ENCODE measurements around the gene FAM43B.
"Not testable (repeated sequence)": the region's sequence is repeated elsewhere in the genome, so short reads cannot be mapped to it uniquely, and the experiment has no call there.

FAM43B gene

GRCh38 chr1:20507564-20508410 lies 44.6 kb upstream of the FAM43B start, which contains the start of gene MUL1:
Gene MUL1, minus strand, starts transcription at chr1:20508151. Its CDS starts 127 bp downstream, at chr1:20508024.
- Histone ChIP-seq H4K20me1 (ENCODE audit: insufficient read depth, low read length) (no peaks in the 10 kb centered on the region), H2AFZ (ENCODE audit: low read depth, low read length) (no peak within 1 kb of the TSS), H3K4me1 (ENCODE audit: insufficient read depth, low read length) (no peaks in the 10 kb centered on the region), H3K4me3 (ENCODE audit: low read depth in 1 of 2, low read length in 2 of 2) (no peak within 1 kb of the TSS), H3K79me2 (ENCODE audit: insufficient read depth, low read length) (no peaks in the 10 kb centered on the region), H3K9me3 (ENCODE audit: insufficient read depth, low read length, severe bottlenecking) (no peaks in the 10 kb centered on the region), H3K27ac (ENCODE audit: low read length) (no peak within 1 kb of the TSS), H3K36me3 (ENCODE audit: insufficient read depth, low read length) (no peaks in the 10 kb centered on the region), H3K4me2 (ENCODE audit: insufficient read depth, low read length) (no peak within 1 kb of the TSS), H3K27me3 (ENCODE audit: insufficient read depth, low read length, poor library complexity) (peaks cover 20% of the 10 kb centered on the region), H3K9ac (ENCODE audit: low read depth, low read length) (no peak within 1 kb of the TSS)
- no peak for ATAC-seq (ENCODE audit: insufficient read depth, low read depth)
- no peak for DNase-seq
- TF ChIP-seq EZH2 (IDR thresholded peaks at IDR 0.05; ENCODE audit: borderline replicate concordance, low read depth, low read length, severe bottlenecking) = no peak
- no peak for TF ChIP-seq CTCF (IDR thresholded peaks at IDR 0.05; ENCODE audit: borderline replicate concordance, extremely low read depth, low read length, poor library complexity, severe bottlenecking)

- no peak overlapping the region for H3K4me2 ChIP-seq (ENCODE audit: insufficient read depth, low read length)
- peaks cover 14% of the 10 kb centered on the region for H3K27me3 ChIP-seq (ENCODE audit: insufficient read depth, low read length, poor library complexity)
- TF ChIP-seq CTCF (IDR thresholded peaks at IDR 0.05; ENCODE audit: borderline replicate concordance, extremely low read depth, low read length, poor library complexity, severe bottlenecking) (no peak), EZH2 (IDR thresholded peaks at IDR 0.05; ENCODE audit: borderline replicate concordance, low read depth, low read length, severe bottlenecking) (no peak)
- no peak overlapping the region for H3K9ac ChIP-seq (ENCODE audit: low read depth, low read length)
- no peaks in the 10 kb centered on the region for H3K36me3 ChIP-seq (ENCODE audit: insufficient read depth, low read length)
- no peak overlapping the region for H3K27ac ChIP-seq (ENCODE audit: low read length)
- H3K4me3 ChIP-seq (ENCODE audit: low read depth in 1 of 2, low read length in 2 of 2) = no peak overlapping the region
- no peaks in the 10 kb centered on the region for H3K79me2 ChIP-seq (ENCODE audit: insufficient read depth, low read length)
- DNase-seq (no peak), ATAC-seq (ENCODE audit: insufficient read depth, low read depth) (no peak)
- H2AFZ ChIP-seq (ENCODE audit: low read depth, low read length) = no peak overlapping the region
- no peaks in the 10 kb centered on the region for H3K9me3 ChIP-seq (ENCODE audit: insufficient read depth, low read length, severe bottlenecking)
- no peaks in the 10 kb centered on the region for H4K20me1 ChIP-seq (ENCODE audit: insufficient read depth, low read length)
- no peaks in the 10 kb centered on the region for H3K4me1 ChIP-seq (ENCODE audit: insufficient read depth, low read length)
Observed at GRCh38 chr1:20508411-20508771, 44.0 kb upstream of the FAM43B start.

DNA sequence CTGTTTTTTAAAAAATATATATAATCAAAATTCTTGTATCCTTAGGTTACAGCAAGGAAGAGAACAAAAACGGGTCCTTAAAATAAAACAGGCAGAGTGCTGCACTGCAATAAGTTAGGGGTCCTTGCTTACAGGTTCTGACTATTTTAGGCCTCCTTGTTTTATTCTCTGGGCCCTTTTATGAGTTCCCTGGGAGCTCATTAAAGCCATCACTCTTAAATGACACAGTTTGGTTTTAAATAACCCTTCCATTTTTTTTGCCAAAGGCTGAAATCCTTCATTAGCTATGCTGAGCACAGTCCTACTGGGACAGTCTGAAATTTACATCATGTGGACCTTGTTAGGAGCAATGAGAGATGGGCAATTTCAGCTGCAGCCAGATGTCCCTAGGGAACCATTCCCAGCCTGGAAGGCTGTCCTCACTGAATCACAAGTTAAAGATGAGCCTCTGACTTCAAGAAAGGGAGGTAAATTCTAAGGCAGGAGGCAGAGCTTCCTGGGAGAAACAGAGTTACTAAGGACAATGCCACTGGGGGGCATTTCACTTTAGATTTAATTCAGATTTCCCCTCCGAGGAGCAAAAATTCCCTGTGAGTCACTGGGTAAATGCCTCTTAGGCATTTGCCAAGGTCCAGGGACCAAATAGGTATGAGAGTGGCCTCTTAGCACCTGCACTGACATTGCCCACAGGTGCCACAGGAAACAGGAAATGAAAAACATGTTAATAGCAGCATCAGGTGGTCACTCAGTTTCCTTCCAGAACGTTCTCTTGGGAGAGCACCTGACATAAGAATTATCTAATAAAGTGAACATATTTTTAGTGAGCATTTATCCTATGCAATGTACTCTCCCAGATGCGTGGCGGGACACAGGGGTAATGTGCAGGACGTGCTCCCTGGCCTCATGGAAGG lies 40.6 kb upstream of the FAM43B start:
- peaks cover 14% of the 10 kb centered on the region for H3K27me3 ChIP-seq (ENCODE audit: insufficient read depth, low read length, poor library complexity)
- DNase-seq (no peak), ATAC-seq (ENCODE audit: insufficient read depth, low read depth) (no peak)
- TF ChIP-seq EZH2 (IDR thresholded peaks at IDR 0.05; ENCODE audit: borderline replicate concordance, low read depth, low read length, severe bottlenecking) (no peak), CTCF (IDR thresholded peaks at IDR 0.05; ENCODE audit: borderline replicate concordance, extremely low read depth, low read length, poor library complexity, severe bottlenecking) (no peak)
- no peak overlapping the region for H3K9ac ChIP-seq (ENCODE audit: low read depth, low read length)
- H3K4me3 ChIP-seq (ENCODE audit: low read depth in 1 of 2, low read length in 2 of 2) = no peak overlapping the region
- H3K27ac ChIP-seq (ENCODE audit: low read length) = no peak overlapping the region
- H3K9me3 ChIP-seq (ENCODE audit: insufficient read depth, low read length, severe bottlenecking) = no peaks in the 10 kb centered on the region
- H4K20me1 ChIP-seq (ENCODE audit: insufficient read depth, low read length) = no peaks in the 10 kb centered on the region
- H3K4me2 ChIP-seq (ENCODE audit: insufficient read depth, low read length) = no peak overlapping the region
- no peak overlapping the region for H2AFZ ChIP-seq (ENCODE audit: low read depth, low read length)
- no peaks in the 10 kb centered on the region for H3K4me1 ChIP-seq (ENCODE audit: insufficient read depth, low read length)
- H3K36me3 ChIP-seq (ENCODE audit: insufficient read depth, low read length) = no peaks in the 10 kb centered on the region
- no peaks in the 10 kb centered on the region for H3K79me2 ChIP-seq (ENCODE audit: insufficient read depth, low read length)

DNA sequence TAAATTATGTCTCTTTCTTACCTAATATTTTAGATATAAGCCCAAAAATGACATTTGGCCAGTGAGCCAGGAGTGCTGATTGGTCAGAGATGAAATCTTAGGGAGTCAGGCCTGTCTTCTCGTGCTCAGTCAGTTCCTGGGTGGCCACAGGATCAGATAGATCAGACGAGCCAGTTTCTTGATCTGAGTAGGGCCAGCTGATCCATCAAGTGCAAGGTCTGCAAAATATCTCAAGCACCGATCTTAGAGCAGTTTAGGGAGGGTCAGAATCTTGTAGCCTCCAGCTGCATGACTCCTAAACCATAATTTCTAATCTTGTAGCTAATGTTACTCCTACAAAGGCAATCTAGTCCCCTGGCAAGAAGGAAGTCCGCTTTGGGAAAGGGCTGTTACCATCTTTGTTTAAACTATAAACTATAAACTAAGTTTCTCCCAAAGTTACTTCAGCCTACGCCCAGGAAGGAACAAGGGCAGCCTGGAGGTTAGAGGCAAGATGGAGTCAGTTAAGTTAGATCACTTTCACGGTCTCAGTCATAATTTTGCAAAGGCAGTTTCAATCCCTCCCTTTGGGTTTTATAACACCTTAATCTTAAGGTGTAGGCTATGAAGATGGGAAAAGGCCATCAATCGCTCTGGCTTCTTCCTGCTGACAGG lies 32.6 kb upstream of the FAM43B start:
- ATAC-seq (ENCODE audit: insufficient read depth, low read depth) = not testable (repeated sequence)

More for the DNA sequence above, 32.6 kb upstream of the FAM43B start:
- H3K4me2 ChIP-seq (ENCODE audit: insufficient read depth, low read length); H2AFZ ChIP-seq (ENCODE audit: low read depth, low read length); H3K4me3 ChIP-seq (ENCODE audit: low read depth in 1 of 2, low read length in 2 of 2); H4K20me1 ChIP-seq (ENCODE audit: insufficient read depth, low read length); H3K27me3 ChIP-seq (ENCODE audit: insufficient read depth, low read length, poor library complexity); H3K27ac ChIP-seq (ENCODE audit: low read length); H3K36me3 ChIP-seq (ENCODE audit: insufficient read depth, low read length); DNase-seq; H3K79me2 ChIP-seq (ENCODE audit: insufficient read depth, low read length); H3K9me3 ChIP-seq (ENCODE audit: insufficient read depth, low read length, severe bottlenecking); H3K9ac ChIP-seq (ENCODE audit: low read depth, low read length); H3K4me1 ChIP-seq (ENCODE audit: insufficient read depth, low read length): not testable (repeated sequence)
